ENCODE data around the gene ABL2.

Gene ABL2

DNA sequence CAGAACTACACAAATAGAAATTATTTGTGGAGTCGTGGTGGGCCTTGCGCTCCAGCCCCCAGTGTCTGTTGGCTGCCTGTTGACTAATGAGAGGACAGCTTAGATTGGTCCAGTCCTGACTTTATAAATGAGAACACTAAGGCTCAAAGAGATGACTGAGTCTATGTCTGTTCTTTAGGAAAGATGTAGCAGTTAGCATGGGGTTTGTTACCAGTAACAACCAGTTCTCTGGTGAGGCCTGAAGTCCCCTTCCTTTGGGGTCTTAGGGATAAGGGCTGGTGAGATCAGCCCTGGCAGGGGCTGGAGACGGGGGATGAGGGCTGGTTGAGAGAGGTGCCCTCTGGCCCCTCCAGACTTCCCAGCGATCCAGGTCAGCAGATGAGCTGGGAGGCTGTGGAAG, 138.6 kb downstream of the ABL2 start:
- no peak for DNase-seq

DNA sequence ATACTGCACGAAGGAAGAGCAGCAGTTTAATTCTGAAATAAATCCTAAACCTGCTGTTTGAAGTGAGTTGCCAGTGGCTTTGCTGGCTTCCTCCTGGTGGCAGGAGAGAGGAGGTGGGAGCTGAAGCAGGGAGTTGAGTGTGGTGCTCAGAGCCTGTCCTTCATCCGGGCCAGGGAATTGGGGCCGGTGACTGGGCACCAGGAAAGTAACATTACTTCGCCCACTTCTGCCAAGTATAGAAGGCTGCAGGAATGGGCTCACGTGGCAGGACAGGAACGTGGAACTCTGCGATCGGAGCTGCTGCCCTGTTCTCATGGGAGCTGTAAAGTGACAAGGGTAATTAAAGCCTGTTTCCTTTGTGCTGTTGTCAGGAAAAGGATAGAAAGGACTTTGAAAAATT, 139.0 kb downstream of the ABL2 start:
- no peak for DNase-seq

DNA sequence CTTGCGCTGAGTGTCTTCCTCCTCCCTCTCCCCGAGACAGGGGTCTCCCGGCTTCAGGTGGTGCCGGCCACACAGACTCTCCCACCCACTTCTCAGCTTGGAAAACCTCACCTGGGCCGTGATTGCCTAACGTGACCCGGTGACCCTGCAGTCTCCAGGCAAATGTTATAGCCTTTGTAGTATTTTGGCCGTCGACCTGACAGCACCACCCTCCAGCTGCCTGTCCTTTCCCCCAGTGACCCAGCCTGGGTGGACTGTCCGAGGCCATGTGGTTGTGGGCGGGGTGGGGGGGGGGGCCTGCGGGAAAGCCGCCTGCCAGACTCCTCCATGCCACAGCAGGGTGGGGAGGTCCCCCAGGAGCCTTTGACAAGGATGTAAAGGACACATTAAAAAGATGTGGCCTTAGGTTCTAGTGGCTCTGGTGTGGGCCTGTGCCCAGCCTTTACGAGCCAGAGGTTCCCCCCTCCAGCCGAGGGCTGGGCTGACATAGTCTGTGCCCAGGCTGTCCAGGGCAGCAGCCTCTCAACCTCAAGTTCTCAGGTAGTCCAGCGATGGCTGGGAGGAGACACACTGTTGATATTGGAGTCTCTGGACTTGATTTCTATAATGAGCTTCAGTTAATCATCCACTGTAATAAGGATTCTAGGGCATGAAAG, 139.5 kb downstream of the ABL2 start:
- DNase-seq: no peak

DNA sequence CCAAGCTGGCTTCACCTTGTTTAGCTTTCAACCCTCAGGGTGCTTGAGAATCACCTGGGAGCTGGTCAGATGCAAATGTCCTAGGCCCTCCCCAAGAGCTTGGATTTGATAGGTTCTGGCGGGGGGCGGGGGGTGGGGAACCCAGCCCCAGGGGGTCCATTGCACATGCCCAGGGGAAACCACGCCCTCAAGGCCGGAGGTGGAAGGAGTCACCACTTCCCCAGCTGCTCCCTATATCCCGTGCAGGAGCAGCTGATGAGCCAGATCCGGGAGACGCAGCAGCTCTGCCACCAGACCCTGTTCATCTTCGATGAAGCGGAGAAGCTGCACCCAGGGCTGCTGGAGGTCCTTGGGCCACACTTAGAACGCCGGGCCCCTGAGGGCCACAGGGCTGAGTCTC, 141.8 kb downstream of the ABL2 start:
- no peak for DNase-seq

DNA sequence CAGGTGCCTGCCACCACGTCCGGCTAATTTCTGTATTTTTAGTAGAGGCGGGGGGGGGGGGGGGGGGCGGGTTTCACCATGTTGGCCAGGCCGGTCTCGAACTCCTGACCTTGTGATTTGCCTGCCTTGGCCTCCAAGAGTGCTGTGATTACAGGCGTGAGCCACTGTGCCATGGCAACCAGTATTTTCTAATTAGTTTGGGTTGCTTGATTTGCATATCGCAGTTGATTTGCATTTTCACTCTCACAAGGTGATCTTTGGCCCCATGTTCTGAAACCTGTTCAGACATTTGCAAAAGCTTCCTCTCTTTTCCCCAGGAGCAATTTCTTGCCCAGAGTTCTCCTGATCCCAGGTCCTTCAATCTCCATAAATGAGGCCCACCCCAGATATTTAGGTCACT, 145.9 kb downstream of the ABL2 start:
- DNase-seq: no peak

DNA sequence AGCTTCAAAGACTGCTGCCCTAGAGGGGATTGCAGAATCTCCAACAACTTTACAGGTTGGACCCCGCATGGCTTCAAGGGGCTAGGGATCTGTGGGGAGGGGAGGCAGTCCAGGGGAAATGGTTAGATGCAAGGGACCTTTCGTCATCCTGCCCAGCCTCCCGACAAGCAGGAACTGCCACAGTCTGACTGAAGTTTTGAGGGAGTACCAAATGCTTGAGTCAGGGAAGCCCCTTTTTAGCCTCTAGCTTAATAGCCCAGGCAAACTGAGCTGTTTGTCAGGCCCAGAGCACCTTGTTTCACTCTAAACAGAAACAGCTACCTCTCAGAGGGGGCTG, 146.5 kb downstream of the ABL2 start:
- peak; percentile 30 for DNase-seq

DNA sequence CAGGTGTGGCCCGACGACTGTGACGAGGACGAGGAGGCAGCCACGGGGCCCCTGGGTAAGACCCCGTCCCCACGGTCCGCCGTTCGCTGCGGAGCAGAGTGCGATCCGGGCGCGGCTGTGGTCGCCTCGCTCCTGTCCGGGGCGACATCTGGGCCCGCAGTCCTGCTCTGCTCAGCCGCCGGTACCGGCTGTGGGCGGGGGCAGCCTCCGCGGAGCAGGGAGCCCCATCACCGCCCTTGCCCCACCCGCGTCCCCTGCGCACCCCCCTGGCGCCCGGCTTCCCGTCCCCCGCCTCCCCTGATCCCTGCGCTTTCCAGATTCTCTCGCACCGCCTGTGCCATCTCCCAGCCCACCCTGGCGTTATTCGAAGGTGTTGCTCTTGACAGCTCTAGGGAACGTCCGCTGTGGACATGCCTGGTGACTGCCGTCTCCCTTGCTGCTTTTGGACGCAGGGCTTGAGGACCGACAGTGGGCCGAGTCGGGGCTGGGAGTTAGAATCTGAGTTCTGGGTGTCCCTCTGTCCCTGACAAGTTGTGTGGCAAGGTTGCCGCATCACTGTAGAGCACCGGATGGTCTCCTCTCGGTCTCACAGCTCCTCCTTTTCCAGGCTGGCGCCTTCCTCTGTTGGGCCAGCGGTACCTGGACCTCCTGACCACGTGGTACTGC, 147.0 kb downstream of the ABL2 start:
- DNase-seq: no peak

DNA sequence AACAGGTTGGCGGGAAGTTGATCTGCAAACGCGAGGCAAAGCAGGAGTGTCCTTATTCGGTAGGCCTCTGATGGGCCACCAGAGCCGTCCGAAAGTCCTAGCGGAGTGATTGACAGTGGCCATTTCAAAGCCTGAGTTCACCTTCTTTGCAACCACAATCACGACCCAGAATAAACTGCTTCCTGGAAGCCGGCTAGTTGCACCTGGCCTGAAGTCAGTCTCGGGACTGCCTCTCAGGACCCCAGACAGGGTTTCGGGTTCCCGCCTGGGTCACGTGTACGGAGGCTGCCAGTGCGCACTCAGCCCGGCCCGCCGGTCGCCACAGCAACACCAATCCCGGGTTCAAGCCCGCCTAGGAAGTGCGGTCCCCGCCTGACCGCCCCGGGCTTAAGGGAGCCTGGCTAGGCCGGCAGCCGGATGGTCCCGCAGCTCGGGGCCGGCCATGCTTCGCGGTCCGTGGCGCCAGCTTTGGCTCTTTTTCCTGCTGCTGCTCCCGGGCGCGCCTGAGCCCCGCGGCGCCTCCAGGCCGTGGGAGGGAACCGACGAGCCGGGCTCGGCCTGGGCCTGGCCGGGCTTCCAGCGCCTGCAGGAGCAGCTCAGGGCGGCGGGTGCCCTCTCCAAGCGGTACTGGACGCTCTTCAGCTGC, 147.7 kb downstream of the ABL2 start, which contains the start of gene TOR3A:
TSS of gene TOR3A (plus strand) at position 384 of the 646 bp plus-strand sequence. CDS start at position 443, 59 bp downstream.
- DNase-seq: peak; percentile 80

DNA sequence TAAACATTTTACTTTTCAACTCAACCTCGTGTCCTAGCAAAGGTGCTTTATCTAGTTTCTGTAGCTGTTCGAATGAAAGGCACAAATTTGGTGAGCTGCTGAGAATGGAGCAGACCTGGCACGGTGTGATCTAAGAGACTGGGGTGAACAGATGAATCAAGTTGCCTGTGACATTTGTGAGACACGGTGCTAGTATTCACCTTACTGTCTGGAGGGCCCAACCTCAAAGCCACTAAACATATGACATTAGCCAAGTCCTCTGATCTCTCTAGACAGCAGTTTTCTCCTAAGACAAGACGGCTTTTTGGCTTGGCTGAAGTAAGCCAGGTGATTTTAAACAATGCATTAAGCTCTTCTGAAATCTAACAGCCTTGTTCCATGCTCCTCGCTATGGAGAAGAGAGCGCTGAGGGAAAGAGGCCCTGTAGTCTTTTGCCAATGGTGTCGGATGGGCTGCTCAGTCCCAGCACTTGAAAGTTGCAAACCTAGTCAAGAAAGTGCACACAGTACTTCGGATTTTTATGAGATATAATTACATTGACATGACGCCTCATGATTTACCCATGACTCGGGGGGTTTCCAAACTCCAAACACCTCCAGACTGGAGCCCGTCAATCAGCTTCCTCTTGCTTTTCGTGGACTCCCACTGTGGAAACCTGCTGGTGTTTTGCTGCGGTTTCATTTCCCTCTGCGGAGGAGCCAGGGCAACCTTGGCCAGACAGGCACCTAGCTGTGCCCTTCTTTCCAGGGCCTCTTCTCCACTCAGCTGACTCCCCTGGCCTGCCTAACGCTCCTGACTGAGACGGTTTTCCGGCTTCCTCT, 148.4 kb downstream of the ABL2 start:
- no peak for DNase-seq

DNA sequence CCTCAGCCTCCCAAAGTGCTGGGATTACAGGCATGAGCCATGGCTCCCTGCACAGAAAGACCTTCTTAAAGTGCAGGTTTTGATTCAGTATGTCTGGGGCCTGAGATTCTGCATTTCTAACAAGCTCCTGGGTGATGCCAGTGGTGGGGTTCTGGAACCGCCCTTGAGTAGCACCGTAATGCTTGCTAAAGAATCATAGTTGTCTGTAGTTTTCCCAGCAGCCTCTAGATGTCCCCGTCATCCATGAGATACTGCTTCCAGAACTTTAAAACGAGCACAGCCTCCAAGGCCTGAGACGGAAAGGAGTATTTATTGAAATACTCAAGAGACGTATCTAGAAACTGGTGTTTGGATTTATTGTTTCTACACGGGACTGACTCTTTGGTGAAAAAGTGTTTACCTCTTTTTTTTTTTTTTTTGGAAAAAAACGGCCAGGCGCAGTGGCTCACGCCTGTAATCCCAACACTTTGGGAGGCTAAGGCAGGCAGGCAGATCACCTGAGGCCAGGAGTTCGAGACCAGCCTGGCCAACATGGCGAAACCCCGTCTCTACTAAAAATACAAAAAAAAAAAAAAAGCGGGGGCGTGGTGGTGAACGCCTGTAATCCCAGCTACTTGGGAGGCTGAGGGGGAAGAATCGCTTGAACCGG, 150.2 kb downstream of the ABL2 start:
- peak; percentile 3 for DNase-seq

DNA sequence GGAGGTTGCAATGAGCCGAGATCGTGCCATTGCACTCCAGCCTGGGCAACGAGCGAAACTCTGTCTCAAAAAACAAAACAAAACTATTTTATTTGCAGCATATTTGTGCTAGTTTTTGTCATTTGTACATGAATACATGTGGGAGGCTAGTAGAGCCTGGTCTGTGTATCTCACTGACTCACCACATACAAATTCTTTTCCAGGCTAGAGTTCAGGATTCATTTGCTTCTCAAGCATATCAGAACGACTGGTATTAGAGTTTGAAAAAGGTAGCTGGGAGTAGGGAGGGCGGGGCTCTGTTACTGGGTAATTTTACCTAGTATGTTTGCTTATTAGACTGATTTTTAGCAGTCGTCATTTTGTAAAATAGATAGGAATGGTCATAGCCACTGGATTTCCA, 152.1 kb downstream of the ABL2 start:
- DNase-seq: no peak

DNA sequence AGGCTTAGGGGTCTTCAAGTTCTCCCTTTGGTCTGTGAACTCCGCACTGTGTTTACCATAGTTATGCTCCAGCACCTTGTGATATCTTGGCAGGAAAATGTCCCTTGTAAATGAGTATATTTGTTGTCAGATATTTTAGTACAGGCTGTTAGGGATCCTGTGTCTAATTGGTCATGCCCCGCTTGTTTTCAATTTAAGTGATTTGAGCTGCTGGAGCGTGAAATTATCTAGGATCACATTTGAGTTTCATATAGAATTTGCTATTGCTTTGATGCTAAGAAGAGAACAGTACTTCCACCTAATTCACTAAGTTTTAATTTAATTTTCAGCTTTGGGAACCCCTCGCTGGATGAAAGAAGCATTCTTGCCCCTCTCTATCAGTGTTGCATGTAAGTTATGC, 163.0 kb downstream of the ABL2 start:
- no peak for DNase-seq

DNA sequence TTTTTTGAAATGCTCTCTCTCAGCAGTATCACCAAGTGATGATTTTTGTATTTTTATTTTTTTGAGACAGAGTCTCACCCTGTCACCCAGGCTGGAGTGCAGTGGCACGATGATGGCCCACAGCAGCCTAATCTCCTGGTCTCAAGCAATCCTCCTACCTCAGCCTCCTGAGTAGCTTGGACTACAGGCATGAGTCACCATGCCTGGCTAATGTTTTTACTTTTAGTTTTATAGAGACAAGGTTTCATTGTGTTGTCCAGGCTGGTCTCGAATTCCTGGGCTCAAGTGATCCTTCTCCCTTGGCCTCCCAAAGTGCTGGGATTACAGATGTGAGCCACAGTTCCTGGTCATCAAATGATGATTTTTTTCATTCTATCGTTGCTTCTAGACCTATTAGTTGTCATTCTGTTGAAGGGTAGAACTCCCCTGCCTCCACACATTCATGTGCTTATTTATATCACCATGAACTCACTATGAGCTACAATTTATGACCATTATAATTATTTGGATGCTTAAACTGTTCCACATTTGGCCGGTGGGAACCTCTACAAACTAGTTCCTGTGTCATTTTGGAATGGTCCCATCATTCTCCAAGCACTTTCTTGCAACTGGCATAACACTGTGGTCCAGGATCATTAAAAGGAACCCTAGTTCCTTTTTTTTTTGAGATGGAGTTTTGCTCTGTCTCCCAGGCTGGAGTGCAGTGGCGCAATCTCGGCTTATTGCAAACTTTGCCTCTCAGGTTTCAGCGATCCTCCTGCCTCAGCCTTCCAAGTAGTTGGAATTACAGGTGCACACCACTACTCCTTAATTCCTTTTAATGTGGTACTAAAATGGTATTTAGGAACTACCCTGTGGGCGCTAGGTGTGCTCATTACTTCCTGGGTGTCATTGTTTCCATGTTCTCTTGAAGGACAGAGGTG, 167.9 kb downstream of the ABL2 start:
- DNase-seq: no peak

DNA sequence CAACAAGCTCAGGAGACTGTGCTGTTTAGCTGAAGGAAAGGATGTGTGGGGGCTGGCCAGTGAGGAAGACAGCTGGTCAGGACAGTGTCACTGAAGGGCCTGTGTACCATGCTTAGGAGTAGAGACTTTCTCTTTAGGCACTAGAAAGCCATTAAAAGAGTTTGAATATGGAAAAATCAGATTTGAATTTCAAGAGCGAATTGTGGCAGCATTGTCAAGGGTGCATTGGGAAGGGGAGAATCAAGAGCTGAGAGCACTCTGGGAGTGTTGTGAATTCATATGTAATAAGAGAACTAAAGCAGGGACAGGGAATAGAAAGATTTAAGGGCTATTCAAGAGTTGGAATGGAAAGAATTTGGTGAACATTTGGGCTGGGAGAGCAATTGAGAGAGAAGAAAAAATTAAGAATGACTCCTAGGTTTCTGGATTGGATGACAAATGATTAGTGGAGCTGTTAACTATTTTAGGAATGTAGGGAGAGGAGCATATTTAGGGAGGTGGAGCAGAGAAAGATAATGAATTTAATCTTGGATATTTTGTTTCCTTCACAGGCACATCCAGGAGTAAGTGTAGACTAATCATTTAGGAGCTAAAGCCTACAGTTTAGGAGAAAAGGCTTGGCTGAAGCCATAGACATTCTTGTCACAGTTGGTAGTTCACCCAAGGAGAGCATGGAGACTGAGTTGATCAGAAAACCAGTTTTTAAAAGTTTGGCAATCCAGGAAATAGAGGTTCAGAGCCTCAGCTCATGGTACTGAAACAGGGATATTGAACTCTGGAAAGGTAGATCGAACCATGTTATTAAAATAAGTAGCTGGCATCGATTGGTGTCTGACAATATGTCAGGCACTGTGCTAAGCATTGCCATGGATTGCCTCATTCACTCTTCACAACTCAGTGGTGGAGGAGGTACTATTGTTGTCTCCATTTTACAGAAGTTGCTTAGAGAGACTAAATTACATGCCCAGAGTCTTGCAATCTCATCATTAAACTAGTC, 170.7 kb downstream of the ABL2 start:
- DNase-seq: no peak

DNA sequence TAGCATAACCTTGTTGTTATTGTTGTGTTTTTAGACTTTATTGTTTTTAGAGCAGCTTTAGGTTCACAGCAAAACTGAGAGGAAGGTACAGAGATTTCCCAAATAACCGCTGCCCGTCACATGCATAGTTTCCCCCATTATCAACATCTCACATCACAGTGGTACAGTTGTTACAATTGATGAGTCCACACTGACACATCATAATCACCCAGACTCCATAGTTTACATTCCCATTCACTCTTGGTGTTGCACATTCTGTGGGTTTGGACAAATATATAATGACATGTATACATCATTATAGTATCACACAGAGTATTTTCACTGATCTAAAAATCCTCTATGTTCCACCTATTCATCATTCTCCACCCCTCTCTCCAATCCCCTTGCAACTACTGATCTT, 173.5 kb downstream of the ABL2 start:
- no peak for DNase-seq

DNA sequence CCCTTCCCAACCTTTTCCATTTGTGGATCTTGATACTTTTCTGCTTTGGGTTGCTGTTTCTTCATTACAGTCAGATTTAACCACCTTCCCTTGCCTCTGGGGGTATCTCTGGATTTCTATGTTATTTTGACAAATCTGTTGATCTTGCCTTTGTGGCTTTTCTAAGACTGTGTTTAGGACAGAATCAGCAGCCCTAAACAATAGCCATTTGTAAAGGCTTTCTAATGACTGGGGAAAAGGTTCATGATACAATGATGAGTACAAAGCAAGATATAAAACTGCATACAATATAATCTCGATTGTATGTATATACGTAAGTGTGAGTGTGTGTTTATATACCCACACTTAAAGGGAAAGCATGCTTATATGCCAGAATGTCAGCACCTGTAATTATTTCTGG, 176.0 kb downstream of the ABL2 start:
- no peak for DNase-seq

DNA sequence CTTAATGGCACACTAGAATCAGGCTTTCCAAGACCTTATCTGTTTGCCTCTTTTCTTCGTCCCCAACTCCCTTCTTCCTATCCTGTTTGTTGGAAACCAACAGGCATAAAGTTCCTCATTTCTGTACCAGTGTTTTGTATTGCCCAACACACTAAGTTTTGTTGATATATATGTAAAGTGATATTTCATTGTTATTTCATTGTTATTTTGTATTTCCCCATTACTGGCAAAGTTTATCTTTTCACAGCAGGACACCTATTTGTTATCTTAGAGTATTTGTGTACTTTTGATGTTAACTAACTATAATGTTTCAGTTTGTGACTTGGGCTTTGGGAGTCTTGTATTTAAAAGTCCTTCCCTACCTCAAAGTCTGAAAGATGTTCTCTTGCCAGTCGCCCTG, 176.7 kb downstream of the ABL2 start:
- no peak for DNase-seq

All from GF-D8 (cell line).